HG02970 (cell line): ENCODE data around the gene UBFD1.
"Not testable (repeated sequence)": the region's sequence is repeated elsewhere in the genome, so short reads cannot be mapped to it uniquely, and the experiment has no call there.

Experiments used
- ATAC-seq: cut with Tn5 transposase; IDR thresholded peaks from one replicate; pipeline ENCODE4 v1.9.1; 2021; ENCODE audit warnings: mild to moderate bottlenecking, moderate library complexity, moderate number of reproducible peaks; ENCODE audit not compliant: unreplicated experiment, low FRiP score

Gene UBFD1

GRCh38 chr16:23556881-23557778 lies at the start of gene UBFD1, which contains the start of gene EARS2:
Gene UBFD1, plus strand, starts transcription at chr16:23557727. Its CDS starts 16 bp downstream, at chr16:23557743.
Gene EARS2, minus strand, starts transcription at chr16:23557350. Its CDS starts 7 bp downstream, at chr16:23557343.
- ATAC-seq: peak; percentile 92

GRCh38 chr16:23508589-23509440 lies 48.7 kb upstream of the UBFD1 start:
- ATAC-seq: no peak

- ATAC-seq: no peak
Measured at GRCh38 chr16:23509441-23509754, 48.1 kb upstream of the UBFD1 start.

- ATAC-seq: no peak
Measured at GRCh38 chr16:23509782-23510163, 47.8 kb upstream of the UBFD1 start.

GRCh38 chr16:23510164-23510914 lies 47.2 kb upstream of the UBFD1 start, which contains the start of gene GGA2:
Gene GGA2, minus strand, starts transcription at chr16:23510494. Its CDS starts 83 bp downstream, at chr16:23510411.
- peak; percentile 82 for ATAC-seq

- not testable (repeated sequence) for ATAC-seq
Measured at GRCh38 chr16:23510915-23511270, 46.6 kb upstream of the UBFD1 start.

GRCh38 chr16:23511731-23512130 lies 45.8 kb upstream of the UBFD1 start:
- ATAC-seq: no peak

GRCh38 chr16:23512168-23512695 lies 45.3 kb upstream of the UBFD1 start:
- ATAC-seq: no peak

- no peak for ATAC-seq
Measured at GRCh38 chr16:23514381-23515152, 43.0 kb upstream of the UBFD1 start.

- ATAC-seq: no peak
Measured at GRCh38 chr16:23515881-23516280, 41.6 kb upstream of the UBFD1 start.

GRCh38 chr16:23516366-23517137 lies 41.0 kb upstream of the UBFD1 start:
- ATAC-seq: no peak

GRCh38 chr16:23518435-23518891 lies 39.1 kb upstream of the UBFD1 start:
- ATAC-seq: no peak

GRCh38 chr16:23519282-23519681 lies 38.2 kb upstream of the UBFD1 start:
- no peak for ATAC-seq

- ATAC-seq: no peak
Measured at GRCh38 chr16:23520500-23520899, 37.0 kb upstream of the UBFD1 start.

GRCh38 chr16:23521037-23521743 lies 36.3 kb upstream of the UBFD1 start:
- no peak for ATAC-seq

- no peak for ATAC-seq
Measured at GRCh38 chr16:23521965-23522364, 35.6 kb upstream of the UBFD1 start.

- ATAC-seq: no peak
Measured at GRCh38 chr16:23523321-23523720, 34.2 kb upstream of the UBFD1 start.

GRCh38 chr16:23523876-23524385 lies 33.6 kb upstream of the UBFD1 start:
- ATAC-seq: no peak
